GM23338 (cell line): ENCODE data around the gene CECR2. TPM values are rescaled to one million over a fixed set of nuclear protein-coding genes. Genes with fewer than 3 reads are reported as not detected.

ENCODE experiments used
- ATAC-seq: fragments of 200-7000 bp; cut with Tn5 transposase; 3 replicates; pipeline ENCODE4 v1.9.1; 2020
- DNase-seq: peaks from one replicate; pipeline ENCODE4 v3.0.0-alpha.2; 2015; ENCODE audit warnings: low spot score
- H2AFZ ChIP-seq: fragments of 200-600 bp; sonication (generic); 2 replicates; pipeline ENCODE4 v1.8.0; 2016; ENCODE audit warnings: antibody characterized with exemption, mild to moderate bottlenecking, moderate library complexity
- H3F3A ChIP-seq: fragments of 200-600 bp; sonication (generic); replicated peaks from 2 replicates; pipeline ENCODE4 v1.8.0; 2017; ENCODE audit warnings: antibody characterized with exemption, mixed run types, low read depth
- H3K27ac ChIP-seq: fragments of 200-600 bp; sonication (generic); 2 replicates; pipeline ENCODE4 v1.6.1; 2016; ENCODE audit warnings: low read depth
- H3K27me3 ChIP-seq: fragments of 200-600 bp; sonication (generic); 2 replicates; pipeline ENCODE4 v1.8.0; 2016; ENCODE audit warnings: mild to moderate bottlenecking, mixed run types, moderate library complexity; ENCODE audit not compliant: insufficient read depth
- H3K36me3 ChIP-seq: fragments of 200-600 bp; sonication (generic); 2 replicates; pipeline ENCODE4 v1.8.0; 2016; ENCODE audit warnings: mild to moderate bottlenecking; ENCODE audit not compliant: insufficient read depth
- H3K4me1 ChIP-seq: fragments of 200-600 bp; sonication (generic); 2 replicates; pipeline ENCODE4 v1.8.0; 2016; ENCODE audit warnings: mild to moderate bottlenecking, moderate library complexity; ENCODE audit not compliant: insufficient read depth
- H3K4me2 ChIP-seq: fragments of 200-600 bp; sonication (generic); 2 replicates; pipeline ENCODE4 v1.7.1; 2017; ENCODE audit warnings: mixed run types
- H3K4me3 ChIP-seq: fragments of 200-600 bp; sonication (generic); 2 replicates; pipeline ENCODE4 v1.6.1; 2016; ENCODE audit warnings: mixed run types
- H3K79me2 ChIP-seq: fragments of 200-600 bp; sonication (generic); replicated peaks from 2 replicates; pipeline ENCODE4 v1.8.0; 2017; ENCODE audit warnings: mild to moderate bottlenecking; ENCODE audit not compliant: insufficient read depth
- H3K9me2 ChIP-seq: fragments of 200-600 bp; sonication (generic); 2 replicates; pipeline ENCODE4 v1.8.0; 2017; ENCODE audit not compliant: insufficient read depth
- H4K20me1 ChIP-seq: fragments of 200-600 bp; sonication (generic); replicated peaks from 2 replicates; pipeline ENCODE4 v1.8.0; 2017; ENCODE audit warnings: mild to moderate bottlenecking; ENCODE audit not compliant: insufficient read depth
- H3K27ac Mint-ChIP-seq: 2 replicates; pipeline ENCODE4 v1.8.0; 2020; ENCODE audit warnings: inconsistent platforms, mild to moderate bottlenecking, moderate library complexity, mixed read lengths
- H3K27me3 Mint-ChIP-seq: 3 replicates; pipeline ENCODE4 v1.8.0; 2022; ENCODE audit warnings: low read depth, mild to moderate bottlenecking, moderate library complexity, mixed read lengths, inconsistent platforms; ENCODE audit not compliant: insufficient read depth, poor library complexity
- H3K36me3 Mint-ChIP-seq: 3 replicates; pipeline ENCODE4 v1.8.0; 2021; ENCODE audit warnings: low read depth, mild to moderate bottlenecking, inconsistent platforms, moderate library complexity, mixed read lengths
- H3K4me1 Mint-ChIP-seq: 3 replicates; pipeline ENCODE4 v1.8.0; 2020; ENCODE audit warnings: mild to moderate bottlenecking, inconsistent platforms, mixed read lengths
- H3K4me3 Mint-ChIP-seq: 3 replicates; pipeline ENCODE4 v1.8.0; 2021; ENCODE audit warnings: moderate library complexity, mild to moderate bottlenecking, inconsistent platforms, mixed read lengths
- H3K9me3 Mint-ChIP-seq: 3 replicates; pipeline ENCODE4 v1.8.0; 2020; ENCODE audit warnings: moderate library complexity, mild to moderate bottlenecking, inconsistent platforms, mixed read lengths
- CREB1 ChIP-seq: fragments of 250-450 bp; sonication (Bioruptor Pico); IDR thresholded peaks from 2 replicates; pipeline ENCODE4 v1.5.0; 2020; ENCODE audit warnings: low read depth, mild to moderate bottlenecking, moderate library complexity
- ETS1 ChIP-seq: IDR thresholded peaks from 2 replicates; pipeline ENCODE4 v1.6.1; 2016; ENCODE audit warnings: antibody characterized with exemption
- EZH2 ChIP-seq: fragments of 200-600 bp; sonication (generic); IDR thresholded peaks from one replicate; pipeline ENCODE4 v1.8.0; 2017; ENCODE audit warnings: antibody characterized with exemption, mild to moderate bottlenecking, low read depth; ENCODE audit not compliant: unreplicated experiment
- EZH2phosphoT487 ChIP-seq: fragments of 200-600 bp; sonication (generic); IDR thresholded peaks from one replicate; pipeline ENCODE4 v1.8.1; 2018; ENCODE audit warnings: antibody characterized with exemption; ENCODE audit not compliant: unreplicated experiment
- JUNB ChIP-seq: IDR thresholded peaks from one replicate; pipeline ENCODE4 v1.6.1; 2016; ENCODE audit warnings: antibody characterized with exemption; ENCODE audit not compliant: unreplicated experiment
- NANOG ChIP-seq: IDR thresholded peaks from 2 replicates; pipeline ENCODE4 v1.6.1; 2016; ENCODE audit warnings: antibody characterized with exemption, borderline replicate concordance
- POLR2AphosphoS5 ChIP-seq: IDR thresholded peaks from 2 replicates; pipeline ENCODE4 v1.6.1; 2016; ENCODE audit warnings: antibody characterized with exemption, low read depth
- REST ChIP-seq: IDR thresholded peaks from one replicate; pipeline ENCODE4 v1.6.1; 2018; ENCODE audit warnings: antibody characterized with exemption; ENCODE audit not compliant: unreplicated experiment
- STAT1 ChIP-seq: IDR thresholded peaks from one replicate; pipeline ENCODE4 v1.6.1; 2016; ENCODE audit warnings: antibody characterized with exemption; ENCODE audit not compliant: unreplicated experiment
- ZNF114 ChIP-seq: fragments of 250-450 bp; sonication (Bioruptor Pico); IDR thresholded peaks from 2 replicates; pipeline ENCODE4 v1.5.0; 2020; ENCODE audit warnings: mild to moderate bottlenecking, moderate library complexity
- ZNF331 ChIP-seq: fragments of 250-450 bp; sonication (Bioruptor Pico); IDR thresholded peaks from 2 replicates; pipeline ENCODE4 v1.5.0; 2020; ENCODE audit warnings: low read depth, mild to moderate bottlenecking, moderate library complexity
- ZNF462 ChIP-seq: fragments of 250-450 bp; sonication (Bioruptor Pico); IDR thresholded peaks from 2 replicates; pipeline ENCODE4 v1.5.0; 2020; ENCODE audit warnings: mild to moderate bottlenecking, moderate library complexity
- polyA plus RNA-seq: library from polyadenylated mRNA; unstranded; fragments of >200 nt; fragmentation: Nextera tagmentation; extraction: Ambion mirVana; gene quantifications from 2 replicates; pipeline ENCODE4 v1.2.1, GENCODE V29; 2016
- total RNA-seq: library from RNA; depleted of rRNA; stranded (reverse); fragments of >200 nt; shearing (Covaris generic); gene quantifications from 2 replicates; pipeline ENCODE4 v1.2.3, GENCODE V29; 2014
- TF ChIP-seq, protein P1 (sequence below), 2 experiments: fragments of 200-600 bp in 1 of 2; sonication (generic) in 1 of 2; conservative IDR thresholded peaks; 2 replicates each; pipeline versions ENCODE4 v1.5.1 to v1.6.1; 2016 to 2017; ENCODE audit warnings: antibody characterized with exemption in 2 of 2, low read depth in 2 of 2, mild to moderate bottlenecking in 2 of 2, moderate library complexity in 1 of 2

Gene CECR2
- total and polyA plus RNA-seq, 2 experiments from 2014 or later: 18.4 to 110 TPM

GRCh38 chr22:17390087-17390486, 20.8 kb downstream of the CECR2 start:
- 0 out of 2 replicates have a peak, but pooled peaks cover 1% of the 10 kb centered on the region for H3F3A ChIP-seq
- Mint-ChIP-seq H3K9me3 (no peaks in the 10 kb centered on the region), H3K4me3 (no peak overlapping the region), H3K27me3 (peaks cover 2% of the 10 kb centered on the region), H3K36me3 (peaks cover 30% of the 10 kb centered on the region; the same call in 2 of the 3 replicates), H3K4me1 (peaks cover 45% of the 10 kb centered on the region), H3K27ac (0 out of 2 replicates have a peak overlapping the region, but pooled peaks have one; percentile 23)
- H4K20me1 ChIP-seq: peaks cover 75% of the 10 kb centered on the region
- peaks cover 57% of the 10 kb centered on the region for H3K4me1 ChIP-seq
- no peak overlapping the region for H3K4me3 ChIP-seq
- H3K4me2 ChIP-seq: no peak overlapping the region
- H3K27me3 ChIP-seq: no peaks in the 10 kb centered on the region
- H3K9me2 ChIP-seq: no peaks in the 10 kb centered on the region
- no peak overlapping the region for H3K27ac ChIP-seq
- no peak for DNase-seq
- no peaks in the 10 kb centered on the region for H3K36me3 ChIP-seq
- peaks cover 100% of the 10 kb centered on the region for H3K79me2 ChIP-seq
- no peak for ATAC-seq
- no peak overlapping the region for H2AFZ ChIP-seq
- no peak for TF ChIP-seq ZNF331 (CRISPR knock-in tag)
- TF ChIP-seq EZH2: no peak
- no peak for TF ChIP-seq EZH2phosphoT487
- TF ChIP-seq, protein P1, sequence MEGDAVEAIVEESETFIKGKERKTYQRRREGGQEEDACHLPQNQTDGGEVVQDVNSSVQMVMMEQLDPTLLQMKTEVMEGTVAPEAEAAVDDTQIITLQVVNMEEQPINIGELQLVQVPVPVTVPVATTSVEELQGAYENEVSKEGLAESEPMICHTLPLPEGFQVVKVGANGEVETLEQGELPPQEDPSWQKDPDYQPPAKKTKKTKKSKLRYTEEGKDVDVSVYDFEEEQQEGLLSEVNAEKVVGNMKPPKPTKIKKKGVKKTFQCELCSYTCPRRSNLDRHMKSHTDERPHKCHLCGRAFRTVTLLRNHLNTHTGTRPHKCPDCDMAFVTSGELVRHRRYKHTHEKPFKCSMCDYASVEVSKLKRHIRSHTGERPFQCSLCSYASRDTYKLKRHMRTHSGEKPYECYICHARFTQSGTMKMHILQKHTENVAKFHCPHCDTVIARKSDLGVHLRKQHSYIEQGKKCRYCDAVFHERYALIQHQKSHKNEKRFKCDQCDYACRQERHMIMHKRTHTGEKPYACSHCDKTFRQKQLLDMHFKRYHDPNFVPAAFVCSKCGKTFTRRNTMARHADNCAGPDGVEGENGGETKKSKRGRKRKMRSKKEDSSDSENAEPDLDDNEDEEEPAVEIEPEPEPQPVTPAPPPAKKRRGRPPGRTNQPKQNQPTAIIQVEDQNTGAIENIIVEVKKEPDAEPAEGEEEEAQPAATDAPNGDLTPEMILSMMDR (conservative IDR thresholded peaks at IDR 0.05; ENCODE audit: low read depth in 2 of 2): no peak
- no peak for TF ChIP-seq ZNF114 (CRISPR knock-in tag)
- no peak for TF ChIP-seq POLR2AphosphoS5
- TF ChIP-seq NANOG: no peak
- TF ChIP-seq REST: no peak
- no peak for TF ChIP-seq CREB1 (CRISPR knock-in tag)
- no peak for TF ChIP-seq STAT1
- TF ChIP-seq ETS1: no peak
- TF ChIP-seq ZNF462 (CRISPR knock-in tag): no peak
- no peak for TF ChIP-seq JUNB
